Measurements from ENCODE around the gene FAM3C. TPM values are rescaled to one million over a fixed set of nuclear protein-coding genes. Genes with fewer than 3 reads are reported as not detected.
A peak's percentile ranks its signal among the peaks of the same experiment; 100 is the strongest.

The FAM3C gene
- total RNA-seq, 1 experiment from 2014 or later = 37.9 TPM

DNA sequence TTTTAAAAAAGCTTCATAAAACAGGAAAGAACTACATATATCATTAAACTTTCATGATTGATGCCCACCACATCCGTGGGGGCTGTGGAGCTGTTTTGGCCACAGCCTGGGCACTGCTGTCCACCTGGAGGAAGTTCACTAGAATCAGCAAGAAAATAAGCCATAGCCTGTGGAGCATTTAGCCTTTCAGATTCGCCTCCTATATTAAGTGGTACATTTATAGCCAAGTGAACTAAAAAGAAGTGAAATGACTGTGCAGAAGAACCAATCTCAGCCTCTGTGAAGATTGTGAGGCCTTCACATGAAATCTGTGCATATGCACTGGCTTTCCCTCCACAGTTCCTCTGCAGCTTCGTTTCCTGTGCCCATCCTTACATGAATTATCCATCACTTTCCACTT is 43.8 kb downstream of the FAM3C start:
- Histone ChIP-seq H3K4me2 (ENCODE audit: low read length) (no peak overlapping the region), H3K9me3 (ENCODE audit: low read length) (no peaks in the 10 kb centered on the region), H3K27me3 (ENCODE audit: low read length) (no peaks in the 10 kb centered on the region), H3K9me2 (replicated peaks; ENCODE audit: low read length) (no peaks in the 10 kb centered on the region), H3F3A (ENCODE audit: low read length, unreplicated experiment) (no peaks in the 10 kb centered on the region), H3K9ac (ENCODE audit: low read length) (no peak overlapping the region), H3K4me3 (ENCODE audit: low read length) (no peak overlapping the region), H3K36me3 (ENCODE audit: low read depth, low read length) (peaks cover 14% of the 10 kb centered on the region), H3K4me1 (ENCODE audit: insufficient read depth, low read length) (no peaks in the 10 kb centered on the region), H2AFZ (ENCODE audit: low read length) (no peak overlapping the region), H3K27ac (ENCODE audit: low read length) (no peak overlapping the region), H4K20me1 (ENCODE audit: low read length) (no peaks in the 10 kb centered on the region), H3K79me2 (ENCODE audit: low read length) (no peaks in the 10 kb centered on the region)
- intact Hi-C loops (cut with micrococcal nuclease) = no loop called here
- TF ChIP-seq EZH2 (IDR thresholded peaks at IDR 0.05; ENCODE audit: low read length, unreplicated experiment) (no peak), EZH2phosphoT487 (IDR thresholded peaks at IDR 0.05; ENCODE audit: borderline replicate concordance, low read length) (no peak)
- TF ChIP-seq, protein P1, sequence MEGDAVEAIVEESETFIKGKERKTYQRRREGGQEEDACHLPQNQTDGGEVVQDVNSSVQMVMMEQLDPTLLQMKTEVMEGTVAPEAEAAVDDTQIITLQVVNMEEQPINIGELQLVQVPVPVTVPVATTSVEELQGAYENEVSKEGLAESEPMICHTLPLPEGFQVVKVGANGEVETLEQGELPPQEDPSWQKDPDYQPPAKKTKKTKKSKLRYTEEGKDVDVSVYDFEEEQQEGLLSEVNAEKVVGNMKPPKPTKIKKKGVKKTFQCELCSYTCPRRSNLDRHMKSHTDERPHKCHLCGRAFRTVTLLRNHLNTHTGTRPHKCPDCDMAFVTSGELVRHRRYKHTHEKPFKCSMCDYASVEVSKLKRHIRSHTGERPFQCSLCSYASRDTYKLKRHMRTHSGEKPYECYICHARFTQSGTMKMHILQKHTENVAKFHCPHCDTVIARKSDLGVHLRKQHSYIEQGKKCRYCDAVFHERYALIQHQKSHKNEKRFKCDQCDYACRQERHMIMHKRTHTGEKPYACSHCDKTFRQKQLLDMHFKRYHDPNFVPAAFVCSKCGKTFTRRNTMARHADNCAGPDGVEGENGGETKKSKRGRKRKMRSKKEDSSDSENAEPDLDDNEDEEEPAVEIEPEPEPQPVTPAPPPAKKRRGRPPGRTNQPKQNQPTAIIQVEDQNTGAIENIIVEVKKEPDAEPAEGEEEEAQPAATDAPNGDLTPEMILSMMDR (conservative IDR thresholded peaks at IDR 0.05; ENCODE audit: low read depth, low read length) = no peak
- ChIA-PET POLR2A (ENCODE audit: unreplicated experiment) (no interaction called here), CTCF (no interaction called here)
- ATAC-seq (no peak), DNase-seq (no peak)
- BruUV-seq (replicated peaks) = no TSS peak

DNA sequence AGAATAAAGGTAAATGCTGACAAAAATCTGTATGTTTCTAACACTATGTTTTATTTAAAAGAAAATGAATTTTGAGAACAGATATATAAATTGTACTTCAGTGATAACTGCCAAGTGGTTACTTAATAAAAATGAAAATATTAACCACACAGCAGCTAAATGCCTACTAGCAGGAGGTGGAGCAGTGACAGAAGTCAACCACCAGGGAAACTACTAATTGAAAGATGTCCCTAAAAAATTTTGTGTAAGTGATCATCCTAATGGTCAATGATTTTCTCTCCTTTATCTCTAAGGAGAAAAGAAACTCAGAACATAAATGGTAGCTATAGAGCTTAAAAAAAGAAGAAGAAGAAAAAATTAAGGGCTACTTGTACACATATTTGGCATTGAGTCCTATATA is 44.4 kb downstream of the FAM3C start:
- BruUV-seq (replicated peaks) = no TSS peak
- intact Hi-C loops (cut with micrococcal nuclease) = no loop called here
- no peak for ATAC-seq

DNA sequence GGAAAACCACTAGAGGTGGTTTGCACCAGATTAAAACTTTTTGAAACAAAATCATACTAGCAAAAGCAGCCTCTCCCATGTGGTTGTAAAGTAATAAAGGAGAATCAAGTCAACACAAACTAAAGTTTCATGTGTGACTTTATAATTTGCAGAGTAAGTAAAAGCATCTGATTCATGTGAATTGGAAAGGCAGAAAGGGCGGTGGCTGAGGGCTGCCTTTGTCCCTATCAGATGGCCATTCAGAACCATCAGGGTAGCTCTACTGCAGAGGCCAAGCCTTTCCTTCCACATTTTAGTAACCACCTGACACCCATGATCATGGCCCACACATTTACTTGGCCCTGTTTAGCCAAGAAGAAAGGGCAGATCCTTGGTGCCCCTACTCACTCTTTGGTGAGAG is 51.6 kb downstream of the FAM3C start:
- H3K4me3 ChIP-seq (ENCODE audit: low read length) = no peak overlapping the region
- ChIA-PET POLR2A (ENCODE audit: unreplicated experiment) (no interaction called here), CTCF (no interaction called here)
- DNase-seq (no peak), ATAC-seq (no peak)
- H3K4me1 ChIP-seq (ENCODE audit: insufficient read depth, low read length) = no peaks in the 10 kb centered on the region
- no peaks in the 10 kb centered on the region for H3F3A ChIP-seq (ENCODE audit: low read length, unreplicated experiment)
- BruUV-seq (replicated peaks) = no TSS peak
- H3K4me2 ChIP-seq (ENCODE audit: low read length) = no peak overlapping the region
- H3K9me2 ChIP-seq (replicated peaks; ENCODE audit: low read length) = no peaks in the 10 kb centered on the region
- H2AFZ ChIP-seq (ENCODE audit: low read length) = no peak overlapping the region
- no peaks in the 10 kb centered on the region for H3K9me3 ChIP-seq (ENCODE audit: low read length)
- no peak for TF ChIP-seq EZH2phosphoT487 (IDR thresholded peaks at IDR 0.05; ENCODE audit: borderline replicate concordance, low read length)
- TF ChIP-seq, protein P1 (conservative IDR thresholded peaks at IDR 0.05; ENCODE audit: low read depth, low read length) = no peak
- no peak for TF ChIP-seq EZH2 (IDR thresholded peaks at IDR 0.05; ENCODE audit: low read length, unreplicated experiment)
- H3K36me3 ChIP-seq (ENCODE audit: low read depth, low read length) = peaks cover 4% of the 10 kb centered on the region; the same call in 1 of the 2 replicates
- no peak overlapping the region for H3K27ac ChIP-seq (ENCODE audit: low read length)
- no peak overlapping the region for H3K9ac ChIP-seq (ENCODE audit: low read length)
- no peaks in the 10 kb centered on the region for H4K20me1 ChIP-seq (ENCODE audit: low read length)
- H3K27me3 ChIP-seq (ENCODE audit: low read length) = no peaks in the 10 kb centered on the region
- intact Hi-C loops (cut with micrococcal nuclease) = no loop called here
- no peaks in the 10 kb centered on the region for H3K79me2 ChIP-seq (ENCODE audit: low read length)

More for the DNA sequence above, 44.4 kb downstream of the FAM3C start:
- Histone ChIP-seq H3K27ac (ENCODE audit: low read length) (no peak overlapping the region), H2AFZ (ENCODE audit: low read length) (no peak overlapping the region), H3K4me2 (ENCODE audit: low read length) (no peak overlapping the region), H3K9ac (ENCODE audit: low read length) (no peak overlapping the region), H3K9me2 (replicated peaks; ENCODE audit: low read length) (no peaks in the 10 kb centered on the region), H4K20me1 (ENCODE audit: low read length) (no peaks in the 10 kb centered on the region), H3F3A (ENCODE audit: low read length, unreplicated experiment) (no peaks in the 10 kb centered on the region), H3K79me2 (ENCODE audit: low read length) (no peaks in the 10 kb centered on the region), H3K4me3 (ENCODE audit: low read length) (no peak overlapping the region), H3K9me3 (ENCODE audit: low read length) (no peaks in the 10 kb centered on the region), H3K36me3 (ENCODE audit: low read depth, low read length) (peaks cover 13% of the 10 kb centered on the region), H3K4me1 (ENCODE audit: insufficient read depth, low read length) (no peaks in the 10 kb centered on the region), H3K27me3 (ENCODE audit: low read length) (no peaks in the 10 kb centered on the region)
- TF ChIP-seq EZH2phosphoT487 (IDR thresholded peaks at IDR 0.05; ENCODE audit: borderline replicate concordance, low read length) (no peak), EZH2 (IDR thresholded peaks at IDR 0.05; ENCODE audit: low read length, unreplicated experiment) (no peak)
- TF ChIP-seq, protein P1 (conservative IDR thresholded peaks at IDR 0.05; ENCODE audit: low read depth, low read length) = peak; percentile 25; the same call in 1 of the 2 replicates
- ChIA-PET CTCF (interaction anchor here (0.6 to 0.7 kb wide), 2 partner anchors 31 to 643 kb away, joined by 3 to 4 read pairs; no protein-coding TSS in a partner anchor), POLR2A (ENCODE audit: unreplicated experiment) (interaction anchor here (0.6 kb wide), 1 partner anchor 846 kb away, joined by 3 read pairs; no protein-coding TSS in a partner anchor)
- DNase-seq = no peak
